GM21423 (cell line): ENCODE results near the gene GPR162.
A peak's percentile ranks its signal among the peaks of the same experiment; 100 is the strongest.
"Not testable (repeated sequence)": the region's sequence is repeated elsewhere in the genome, so short reads cannot be mapped to it uniquely, and the experiment has no call there.

Experiments used
- ATAC-seq: cut with Tn5 transposase; IDR thresholded peaks from one replicate; pipeline ENCODE4 v1.9.1; 2021; ENCODE audit warnings: mild to moderate bottlenecking, moderate library complexity; ENCODE audit not compliant: unreplicated experiment

The GPR162 gene

GRCh38 chr12:6852651-6853354, 31.2 kb downstream of the GPR162 start:
- no peak for ATAC-seq

DNA sequence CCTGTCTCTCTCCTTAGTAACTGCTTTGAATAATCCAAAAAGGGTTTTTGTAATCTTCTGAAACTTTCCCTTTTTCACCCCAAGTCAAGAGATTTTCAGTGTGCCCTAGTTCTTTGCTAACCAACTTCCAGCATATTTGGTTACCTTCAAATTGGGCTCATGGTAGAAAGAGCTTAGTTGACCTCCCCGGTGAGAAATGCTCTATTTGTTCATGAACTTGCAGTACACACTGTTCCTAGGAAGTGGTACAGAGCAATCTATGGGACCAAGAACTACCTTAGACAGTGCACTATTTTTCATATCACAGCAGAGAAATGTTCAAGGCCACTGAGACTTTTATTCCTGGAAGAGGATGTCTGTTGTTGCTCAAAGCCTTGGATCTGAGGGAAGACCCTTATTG, 32.0 kb downstream of the GPR162 start:
- ATAC-seq: no peak

DNA sequence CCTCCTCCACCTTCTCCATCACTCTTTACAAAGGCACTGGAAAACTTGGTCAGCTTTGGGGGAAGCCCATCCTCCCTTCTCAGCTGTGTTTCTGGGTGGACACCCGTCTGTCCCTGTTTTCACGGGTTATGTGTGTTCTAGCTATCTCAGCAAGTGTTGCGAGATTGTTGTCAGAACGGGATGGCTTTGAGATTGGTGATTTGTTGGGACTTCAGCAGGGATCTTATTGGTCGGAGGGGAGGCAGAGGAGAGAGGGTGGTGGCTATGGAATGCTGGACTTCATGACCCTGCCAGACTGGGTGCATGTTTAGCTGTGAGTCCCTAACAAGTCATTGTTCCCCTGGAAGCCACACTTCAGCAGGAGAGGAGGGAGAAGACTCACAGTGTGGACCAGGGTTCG, 32.4 kb downstream of the GPR162 start:
- ATAC-seq: no peak

DNA sequence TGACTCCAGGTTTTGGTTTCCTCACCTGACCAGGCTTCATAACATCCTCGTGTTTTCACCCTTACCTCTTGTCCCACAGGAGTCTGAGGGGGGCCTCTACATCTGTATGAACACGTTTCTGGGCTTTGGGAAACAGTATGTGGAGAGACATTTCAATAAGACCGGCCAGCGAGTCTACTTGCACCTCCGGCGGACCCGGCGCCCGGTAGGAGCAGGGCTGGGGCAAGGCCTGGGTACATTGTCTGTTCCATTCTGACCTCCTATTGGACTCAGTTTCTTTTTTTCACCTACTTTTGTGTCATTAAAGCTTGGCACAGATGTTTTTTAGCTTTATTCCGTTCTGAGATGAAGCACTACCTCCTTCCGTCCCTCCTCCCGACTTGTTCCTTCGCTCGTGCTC, 33.7 kb downstream of the GPR162 start:
- ATAC-seq: no peak

- ATAC-seq: no peak
These were observed 37.2 kb downstream of the GPR162 start for GRCh38 chr12:6858799-6859198.

GRCh38 chr12:6860116-6860515, 38.5 kb downstream of the GPR162 start:
- ATAC-seq: no peak

- no peak for ATAC-seq
These were observed 39.3 kb downstream of the GPR162 start for GRCh38 chr12:6860942-6861341.

GRCh38 chr12:6861391-6861790, 39.8 kb downstream of the GPR162 start:
- no peak for ATAC-seq

DNA sequence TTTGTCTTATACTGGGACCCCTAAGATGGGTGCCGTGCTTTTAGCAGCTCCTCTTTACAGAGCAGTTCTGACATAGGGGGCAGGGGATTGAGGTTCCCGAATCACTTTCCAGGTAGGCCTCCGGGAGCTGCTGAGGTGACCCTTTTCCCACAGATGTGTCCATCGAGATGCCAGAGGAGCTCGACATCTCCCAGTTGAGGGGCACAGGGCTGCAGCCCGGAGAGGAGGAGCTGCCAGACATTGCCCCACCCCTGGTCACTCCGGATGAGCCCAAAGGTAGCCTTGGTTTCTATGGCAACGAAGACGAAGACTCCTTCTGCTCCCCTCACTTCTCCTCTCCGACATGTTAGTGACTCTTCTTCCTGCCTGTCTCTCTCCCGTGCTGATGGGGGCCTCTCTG, 41.4 kb downstream of the GPR162 start:
- no peak for ATAC-seq

DNA sequence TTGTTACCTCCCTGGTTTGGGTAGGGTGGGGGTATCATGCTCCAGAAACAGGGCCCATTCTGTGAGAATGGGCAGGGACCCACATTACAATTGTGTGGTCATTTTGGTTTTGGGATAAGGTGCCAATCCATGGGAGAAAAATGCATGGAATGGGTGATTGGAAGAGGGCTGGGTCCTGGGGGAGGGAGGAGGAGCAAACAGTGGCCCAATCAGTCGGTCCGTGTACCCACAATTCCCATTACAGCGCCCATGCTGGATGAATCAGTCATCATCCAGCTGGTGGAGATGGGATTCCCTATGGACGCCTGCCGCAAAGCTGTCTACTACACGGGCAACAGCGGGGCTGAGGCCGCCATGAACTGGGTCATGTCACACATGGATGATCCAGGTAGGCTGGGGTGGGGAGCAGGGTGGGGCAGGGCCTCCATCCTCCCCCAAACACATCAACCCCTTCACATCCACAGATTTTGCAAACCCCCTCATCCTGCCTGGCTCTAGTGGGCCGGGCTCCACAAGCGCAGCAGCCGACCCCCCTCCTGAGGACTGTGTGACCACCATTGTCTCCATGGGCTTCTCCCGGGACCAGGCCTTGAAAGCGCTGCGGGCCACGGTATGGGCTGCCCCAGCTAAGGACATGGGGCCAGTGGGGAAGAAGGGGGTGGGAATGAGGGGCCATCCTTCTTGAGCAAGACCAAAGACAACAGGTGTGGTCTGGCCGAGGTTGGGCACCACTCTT, 42.1 kb downstream of the GPR162 start:
- no peak for ATAC-seq

- not testable (repeated sequence) for ATAC-seq
These were observed 43.7 kb downstream of the GPR162 start for GRCh38 chr12:6865307-6865706.

DNA sequence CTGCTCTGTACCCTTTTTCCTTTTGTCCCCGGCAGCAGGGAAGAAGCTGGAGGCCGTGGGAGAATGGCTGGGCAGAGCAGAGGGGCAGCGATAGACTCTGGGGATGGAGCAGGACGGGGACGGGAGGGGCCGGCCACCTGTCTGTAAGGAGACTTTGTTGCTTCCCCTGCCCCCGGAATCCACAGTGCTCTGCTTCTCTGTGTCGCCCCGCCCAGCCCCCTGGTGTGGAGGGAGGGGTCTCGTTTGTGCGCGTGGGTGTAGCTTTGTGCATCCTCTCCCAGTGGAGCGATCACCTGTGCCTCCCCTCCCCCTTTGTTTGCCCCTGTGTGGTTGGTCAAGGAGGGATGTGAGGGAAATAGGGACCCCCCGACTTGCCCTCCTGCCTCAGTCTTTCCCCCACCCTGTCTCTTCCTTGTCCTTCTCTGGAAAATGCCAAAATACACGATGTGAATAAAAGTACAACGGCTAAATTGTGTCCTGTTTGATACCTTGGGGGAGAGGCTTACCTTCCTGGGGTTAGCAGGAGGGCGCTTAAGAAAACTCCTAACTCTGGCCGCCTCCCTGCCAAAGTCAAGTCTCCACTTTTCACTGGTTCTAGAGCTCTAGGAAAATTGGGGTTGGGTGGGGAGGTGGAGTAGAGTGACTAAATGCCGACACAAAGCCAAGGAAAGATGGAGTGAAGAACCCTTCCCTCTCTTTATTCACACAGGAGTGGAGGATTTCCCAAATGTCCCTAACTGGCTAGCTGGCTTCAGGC, 44.7 kb downstream of the GPR162 start:
- ATAC-seq: no peak

DNA sequence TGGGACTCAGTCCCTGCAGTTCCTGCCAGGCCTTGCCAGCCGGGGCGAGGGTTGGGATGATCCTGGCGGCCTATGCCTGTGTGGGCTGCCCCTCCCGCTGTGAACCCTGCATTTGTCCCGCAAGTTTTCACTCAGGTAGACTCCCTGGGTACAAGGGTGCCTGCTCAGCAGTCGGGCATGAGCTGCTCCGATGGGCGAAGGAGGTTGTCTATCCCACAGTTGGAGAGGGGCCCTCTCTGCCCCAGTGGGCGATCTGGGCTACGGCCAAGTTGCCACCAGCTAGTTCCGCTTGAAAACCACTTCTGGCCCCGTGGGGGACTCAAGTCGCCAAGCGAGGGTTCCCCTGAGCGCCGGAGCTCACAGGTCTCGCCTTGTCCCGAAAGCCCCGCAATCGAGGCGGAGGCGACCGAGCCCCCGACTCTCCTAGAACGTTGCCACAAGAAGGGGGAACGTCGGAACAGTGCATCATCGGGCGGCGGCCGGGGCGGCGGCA, 45.3 kb downstream of the GPR162 start:
- no peak for ATAC-seq

DNA sequence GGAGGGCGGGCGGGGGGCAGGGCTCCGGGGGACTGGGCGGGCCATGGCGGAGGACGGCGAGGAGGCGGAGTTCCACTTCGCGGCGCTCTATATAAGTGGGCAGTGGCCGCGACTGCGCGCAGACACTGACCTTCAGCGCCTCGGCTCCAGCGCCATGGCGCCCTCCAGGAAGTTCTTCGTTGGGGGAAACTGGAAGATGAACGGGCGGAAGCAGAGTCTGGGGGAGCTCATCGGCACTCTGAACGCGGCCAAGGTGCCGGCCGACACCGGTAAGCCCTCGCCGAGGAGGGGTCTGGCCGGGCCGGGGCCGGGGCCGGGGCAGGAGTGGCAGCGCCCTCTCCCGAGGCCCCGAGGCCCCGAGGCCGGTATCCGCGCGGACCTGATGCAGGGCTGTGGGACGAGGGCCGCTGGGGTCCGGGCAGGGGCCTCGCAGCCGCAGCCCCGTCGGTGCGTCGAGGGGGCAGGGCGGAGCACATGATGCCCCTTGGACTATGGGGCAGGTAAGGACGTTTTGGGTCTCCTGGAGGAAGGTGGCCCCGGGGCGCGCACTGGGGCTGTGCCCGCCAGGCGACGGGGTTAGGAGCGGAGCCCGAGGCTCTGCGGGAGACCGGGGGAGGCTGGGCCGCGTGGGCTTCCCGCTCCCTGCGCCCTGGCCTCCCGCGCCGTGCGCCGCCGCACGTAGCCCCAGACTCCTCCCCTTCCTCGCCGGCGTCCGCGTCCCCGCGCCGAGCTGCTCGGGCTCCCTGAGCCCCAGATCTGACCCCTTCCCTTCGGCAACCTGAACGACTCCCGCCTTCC, 46.0 kb downstream of the GPR162 start, which contains the start of gene TPI1:
TSS of gene TPI1 (plus strand) at position 119 of the 798 bp plus-strand sequence. CDS start at position 155, 36 bp downstream.
- peak; percentile 55 for ATAC-seq

DNA sequence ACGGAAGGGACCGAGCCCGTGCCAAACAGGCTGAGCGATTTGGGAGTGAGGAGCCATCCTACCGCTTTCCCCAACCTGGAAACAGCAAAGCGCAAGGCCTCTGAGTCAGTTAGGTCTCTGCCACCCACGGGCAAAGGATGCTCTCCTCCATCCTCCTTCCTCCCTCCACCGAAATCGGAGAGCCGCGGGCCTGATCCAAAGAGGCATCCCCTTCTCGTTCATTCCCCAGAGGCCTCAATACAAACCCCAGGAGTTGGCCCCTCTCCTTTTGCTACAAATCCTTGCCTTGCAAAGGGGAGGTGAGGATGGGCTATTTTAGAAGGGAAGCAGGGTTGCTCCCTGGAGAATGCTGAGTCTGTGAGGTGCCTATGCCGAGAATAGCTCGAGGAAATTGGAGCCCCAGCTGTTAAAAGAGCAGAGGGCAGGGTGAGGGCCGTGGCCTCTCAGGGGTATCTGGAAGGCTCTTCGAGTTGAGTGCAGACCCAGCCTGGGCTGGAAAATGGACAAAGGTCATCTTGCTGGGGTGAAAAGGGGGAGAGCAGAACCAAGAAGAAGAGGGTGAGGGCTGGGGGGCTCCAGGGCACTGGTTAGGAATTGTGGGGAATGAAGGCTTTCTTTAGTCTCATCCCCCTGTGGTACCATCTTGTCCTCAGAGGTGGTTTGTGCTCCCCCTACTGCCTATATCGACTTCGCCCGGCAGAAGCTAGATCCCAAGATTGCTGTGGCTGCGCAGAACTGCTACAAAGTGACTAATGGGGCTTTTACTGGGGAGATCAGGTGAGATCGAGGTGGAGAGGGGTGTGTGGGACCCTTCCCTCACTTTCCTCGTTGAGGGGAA, 46.8 kb downstream of the GPR162 start:
- no peak for ATAC-seq

DNA sequence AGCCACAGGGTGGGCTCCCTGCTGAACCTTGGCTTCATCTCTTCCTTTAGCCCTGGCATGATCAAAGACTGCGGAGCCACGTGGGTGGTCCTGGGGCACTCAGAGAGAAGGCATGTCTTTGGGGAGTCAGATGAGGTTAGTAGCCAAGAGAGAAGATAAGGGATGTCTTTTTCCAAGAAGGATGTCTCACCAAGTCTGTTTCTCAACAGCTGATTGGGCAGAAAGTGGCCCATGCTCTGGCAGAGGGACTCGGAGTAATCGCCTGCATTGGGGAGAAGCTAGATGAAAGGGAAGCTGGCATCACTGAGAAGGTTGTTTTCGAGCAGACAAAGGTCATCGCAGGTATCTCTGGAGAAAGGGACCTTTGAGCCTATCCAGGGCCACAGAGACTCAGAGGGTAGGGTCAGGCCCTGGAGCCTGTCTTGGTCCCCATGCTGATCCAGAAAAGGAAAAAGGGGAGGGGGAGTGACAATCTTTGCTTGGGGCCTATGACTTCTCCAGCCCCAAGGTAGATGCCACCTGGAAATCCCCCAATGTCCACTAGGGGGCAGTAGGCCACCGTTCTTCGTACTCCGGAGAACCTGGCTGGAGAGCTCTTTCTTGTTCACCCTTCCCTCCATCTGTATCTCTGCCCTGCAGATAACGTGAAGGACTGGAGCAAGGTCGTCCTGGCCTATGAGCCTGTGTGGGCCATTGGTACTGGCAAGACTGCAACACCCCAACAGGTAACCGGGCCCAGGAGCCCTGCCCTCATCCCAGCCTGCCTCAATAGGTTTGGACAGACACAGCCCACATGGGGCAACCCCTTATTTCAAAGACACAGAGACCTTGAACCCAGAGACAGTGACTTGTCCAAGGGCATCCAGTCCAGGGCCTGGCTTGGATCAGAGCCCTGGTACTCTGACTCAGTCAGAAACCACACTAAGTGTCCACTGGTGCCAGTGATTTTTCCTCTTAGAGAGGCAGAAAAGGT, 47.7 kb downstream of the GPR162 start:
- ATAC-seq: no peak

DNA sequence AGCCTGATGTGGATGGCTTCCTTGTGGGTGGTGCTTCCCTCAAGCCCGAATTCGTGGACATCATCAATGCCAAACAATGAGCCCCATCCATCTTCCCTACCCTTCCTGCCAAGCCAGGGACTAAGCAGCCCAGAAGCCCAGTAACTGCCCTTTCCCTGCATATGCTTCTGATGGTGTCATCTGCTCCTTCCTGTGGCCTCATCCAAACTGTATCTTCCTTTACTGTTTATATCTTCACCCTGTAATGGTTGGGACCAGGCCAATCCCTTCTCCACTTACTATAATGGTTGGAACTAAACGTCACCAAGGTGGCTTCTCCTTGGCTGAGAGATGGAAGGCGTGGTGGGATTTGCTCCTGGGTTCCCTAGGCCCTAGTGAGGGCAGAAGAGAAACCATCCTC, 48.7 kb downstream of the GPR162 start:
- not testable (repeated sequence) for ATAC-seq

- no peak for ATAC-seq
These were observed 49.7 kb downstream of the GPR162 start for GRCh38 chr12:6871052-6871957.
